Common myeloid progenitor, CD34-positive (primary cell): ENCODE measurements around the gene SLC10A1.

Experiments
- CTCF ChIA-PET: fragments of 350-600 bp; sonication (Branson Sonifier 250); formaldehyde crosslinking; loops from one replicate; lab custom pipeline; 2021; ENCODE audit warnings: antibody characterized with exemption; lab: Charles Lee
- POLR2A ChIA-PET: fragments of 350-600 bp; sonication (Branson Sonifier 250); formaldehyde crosslinking; loops from one replicate; lab custom pipeline; 2021; ENCODE audit warnings: antibody characterized with exemption; lab: Charles Lee
- DNase-seq, 3 donors: peaks; one replicate each; pipeline versions ENCODE4 v3.0.0 to v3.0.0-alpha.2; 2013
- H3K27ac ChIP-seq, 2 experiments: 1 replicate in 1 of 2; 2 replicates in 1 of 2; pipeline ENCODE4 v1.7.0; 2013; ENCODE audit warnings: inconsistent platforms in 2 of 2, low read length in 2 of 2, mild to moderate bottlenecking in 2 of 2, low read depth in 1 of 2, moderate library complexity in 1 of 2; ENCODE audit not compliant: severe bottlenecking in 2 of 2, insufficient read depth in 1 of 2, poor library complexity in 1 of 2
- H3K27me3 ChIP-seq, 5 experiments: replicated peaks in 2 of 5; 1 replicate in 3 of 5; 2 replicates in 2 of 5; pipeline versions ENCODE4 v1.6.1 to v1.7.0; 2013; ENCODE audit warnings: low read length in 4 of 5, mild to moderate bottlenecking in 2 of 5, moderate library complexity in 2 of 5, inconsistent platforms in 1 of 5; ENCODE audit not compliant: insufficient read depth in 5 of 5, control insufficient read depth in 4 of 5
- H3K36me3 ChIP-seq, 4 experiments: 1 replicate in 2 of 4; 2 replicates in 2 of 4; pipeline versions ENCODE4 v1.6.1 to v1.7.0; 2013; ENCODE audit warnings: low read length in 3 of 4, control low read depth in 1 of 4, mild to moderate bottlenecking in 1 of 4; ENCODE audit not compliant: control insufficient read depth in 4 of 4, insufficient read depth in 4 of 4
- H3K4me1 ChIP-seq, 4 experiments: 1 replicate in 3 of 4; 2 replicates in 1 of 4; pipeline versions ENCODE4 v1.6.1 to v1.7.1; 2013; ENCODE audit warnings: low read length in 3 of 4, mild to moderate bottlenecking in 3 of 4, control low read depth in 1 of 4, inconsistent platforms in 1 of 4, moderate library complexity in 1 of 4; ENCODE audit not compliant: control insufficient read depth in 4 of 4, insufficient read depth in 4 of 4; ENCODE audit errors: control extremely low read depth in 1 of 4
- H3K4me3 ChIP-seq, 7 experiments: 1 replicate in 4 of 7; 2 replicates in 3 of 7; pipeline versions ENCODE4 v1.5.1 to v1.7.0; 2013; ENCODE audit warnings: mild to moderate bottlenecking in 7 of 7, low read length in 6 of 7, moderate library complexity in 6 of 7, inconsistent platforms in 2 of 7, low read depth in 2 of 7, control low read depth in 1 of 7; ENCODE audit not compliant: insufficient read depth in 4 of 7, control insufficient read depth in 1 of 7; ENCODE audit errors: extremely low read depth in 1 of 7
- H3K9me3 ChIP-seq, 5 experiments: 1 replicate in 4 of 5; 2 replicates in 1 of 5; pipeline versions ENCODE4 v1.6.1 to v1.7.1; 2013; ENCODE audit warnings: low read length in 4 of 5, mild to moderate bottlenecking in 2 of 5, inconsistent platforms in 1 of 5, low read depth in 1 of 5, moderate library complexity in 1 of 5; ENCODE audit not compliant: control insufficient read depth in 4 of 5, insufficient read depth in 2 of 5; ENCODE audit errors: control extremely low read depth in 1 of 5
- WGBS: methylation state at CpG from one replicate; pipeline ENCODE4 v1.1.5; 2013; ENCODE audit not compliant: insufficient coverage; 5-methylcytosine and 5-hydroxymethylcytosine counted together

Gene SLC10A1

DNA sequence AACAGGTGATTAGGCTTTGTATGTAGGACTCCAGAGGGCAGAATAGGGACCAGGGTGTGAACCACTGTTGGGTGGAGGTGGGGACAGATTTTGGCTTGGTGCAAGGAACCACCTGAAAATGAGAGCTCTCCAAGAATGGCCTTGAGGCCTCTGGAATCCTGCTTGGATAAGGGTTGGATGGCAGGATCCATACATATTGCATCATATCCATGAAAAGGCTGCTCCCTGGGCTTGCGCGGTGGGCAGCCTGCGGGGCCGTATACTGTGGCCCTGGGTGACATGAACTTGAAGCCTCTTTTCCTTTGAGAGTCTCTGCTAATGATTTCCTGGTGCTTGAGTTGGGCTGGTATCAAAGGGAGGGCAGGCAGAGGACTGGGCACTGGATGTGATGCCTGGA is 1.3 kb upstream of the SLC10A1 start:
- ChIA-PET CTCF (interaction anchor here (1.3 kb wide), 1 partner anchor 10 kb away, joined by 4 read pairs; no protein-coding TSS in a partner anchor), POLR2A (no interaction called here)
- peaks cover 0 to 4% (median 0%) of the 10 kb centered on the region in 5 experiments for H3K9me3 ChIP-seq
- H3K27me3 ChIP-seq, result peaks cover 0 to 5% (median 2%) of the 10 kb centered on the region in 5 experiments
- no peak for DNase-seq
- H3K27ac ChIP-seq, result no peak overlapping the region
- H3K36me3 ChIP-seq, result no peaks in the 10 kb centered on the region
- H3K4me1 ChIP-seq, result no peaks in the 10 kb centered on the region
- 100% methylated on average over 2 of the region's 4 CpGs for WGBS
- no peak overlapping the region for H3K4me3 ChIP-seq

DNA sequence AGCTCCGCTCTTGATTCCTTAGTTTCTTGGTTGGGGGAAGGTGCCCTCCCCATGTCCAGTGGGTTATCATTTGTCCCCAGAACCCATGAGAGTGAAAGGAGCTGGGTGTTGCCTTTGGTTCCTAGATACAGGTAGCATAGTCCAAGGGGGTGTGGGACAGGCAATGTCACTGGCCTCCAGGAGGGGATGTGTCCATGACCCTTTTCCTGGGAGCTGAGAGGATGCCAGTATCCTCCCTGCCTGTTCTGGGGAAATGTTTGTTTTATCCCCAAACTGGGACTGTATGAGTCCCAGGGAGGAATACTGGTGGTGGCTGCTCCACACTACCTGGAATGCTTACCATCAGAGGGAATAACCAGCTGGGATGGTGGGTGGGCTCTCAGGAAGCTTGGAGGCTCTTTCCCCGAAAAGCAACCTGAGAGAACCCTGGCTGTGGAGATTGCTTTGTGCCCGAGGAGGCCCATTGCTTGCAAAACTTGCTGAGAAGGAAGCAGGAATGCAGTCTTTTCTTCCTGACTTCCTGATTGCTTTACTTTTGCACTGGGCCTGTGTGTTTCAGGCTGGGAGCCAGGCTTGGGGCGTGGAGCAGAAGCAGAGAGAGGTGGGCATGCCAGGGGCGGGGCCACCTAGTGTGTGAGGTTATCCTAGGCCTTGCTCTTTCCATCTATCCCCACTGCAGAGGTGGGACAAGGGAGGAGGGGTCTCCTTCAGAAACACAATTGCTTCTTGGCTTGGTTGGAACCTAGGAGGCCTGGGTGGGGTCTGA is 715 bp upstream of the SLC10A1 start:
- H3K4me1 ChIP-seq, result no peaks in the 10 kb centered on the region
- peaks cover 0 to 4% (median 0%) of the 10 kb centered on the region in 5 experiments for H3K9me3 ChIP-seq
- no peaks in the 10 kb centered on the region for H3K36me3 ChIP-seq
- no peak for DNase-seq
- ChIA-PET POLR2A (no interaction called here), CTCF (interaction anchor here (1.3 kb wide), 2 partner anchors 11 to 13 kb away, joined by 4 read pairs; no protein-coding TSS in a partner anchor)
- H3K27ac ChIP-seq, result no peak overlapping the region
- WGBS, result 90% methylated on average over 3 of the region's 5 CpGs
- H3K4me3 ChIP-seq, result no peak overlapping the region
- H3K27me3 ChIP-seq, result peaks cover 0 to 5% (median 1%) of the 10 kb centered on the region in 5 experiments

DNA sequence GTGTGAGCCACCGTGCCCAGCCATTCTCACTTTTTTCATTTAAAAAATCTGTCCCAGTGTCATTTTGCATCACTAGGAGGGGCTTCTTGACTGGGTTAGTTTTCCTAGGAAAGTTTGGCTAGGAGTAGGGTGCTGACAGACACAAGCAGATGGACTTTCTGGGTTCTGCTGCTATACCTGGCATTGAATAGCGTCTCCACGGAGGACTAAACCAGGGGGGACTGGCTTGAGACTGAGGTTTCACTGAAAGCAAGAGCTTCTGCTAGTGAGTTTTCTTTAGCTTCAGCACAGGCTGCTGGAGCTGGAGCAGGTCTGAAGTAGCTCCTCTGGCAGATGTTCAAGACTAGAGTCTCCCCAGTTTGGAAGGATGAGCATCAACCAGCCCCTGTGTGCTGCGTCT is 1.4 kb downstream of the SLC10A1 start:
- POLR2A ChIA-PET, result no interaction called here
- CTCF ChIA-PET, result no interaction called here

DNA sequence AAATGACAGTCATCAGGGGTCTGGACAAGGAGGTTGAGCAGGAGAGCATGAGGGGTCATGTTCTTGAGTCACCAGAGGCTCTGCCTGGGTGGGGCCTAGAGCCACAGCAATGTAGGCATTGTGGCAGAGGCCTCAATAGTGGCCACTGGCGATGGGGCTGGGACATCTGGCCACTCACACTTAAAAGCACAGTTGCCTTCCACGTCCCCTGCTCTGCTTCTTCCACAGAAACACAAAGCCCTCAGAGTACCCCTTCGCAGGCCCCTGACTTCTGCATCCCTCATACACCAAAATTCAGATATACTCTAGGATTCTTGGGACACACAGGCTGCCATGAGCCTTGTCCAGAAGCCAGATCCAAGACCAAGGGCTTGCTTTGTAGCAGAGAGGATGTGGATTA is 2.2 kb downstream of the SLC10A1 start:
- no peak for DNase-seq
- Histone ChIP-seq H3K27ac (no peak overlapping the region), H3K27me3 (peaks cover 0 to 5% (median 0%) of the 10 kb centered on the region in 5 experiments), H3K36me3 (no peaks in the 10 kb centered on the region), H3K4me1 (no peaks in the 10 kb centered on the region), H3K9me3 (no peaks in the 10 kb centered on the region), H3K4me3 (no peak overlapping the region)
- ChIA-PET CTCF (no interaction called here), POLR2A (no interaction called here)
- 95% methylated on average over 2 of the region's 3 CpGs for WGBS

More for the DNA sequence above, 1.4 kb downstream of the SLC10A1 start:
- H3K9me3 ChIP-seq, result no peaks in the 10 kb centered on the region
- peaks cover 0 to 5% (median 0%) of the 10 kb centered on the region in 5 experiments for H3K27me3 ChIP-seq
- H3K36me3 ChIP-seq, result no peaks in the 10 kb centered on the region
- no peaks in the 10 kb centered on the region for H3K4me1 ChIP-seq
- DNase-seq, result no peak
- no peak overlapping the region for H3K4me3 ChIP-seq
- WGBS, result 97% methylated on average over 3 of the region's 4 CpGs
- no peak overlapping the region for H3K27ac ChIP-seq

DNA sequence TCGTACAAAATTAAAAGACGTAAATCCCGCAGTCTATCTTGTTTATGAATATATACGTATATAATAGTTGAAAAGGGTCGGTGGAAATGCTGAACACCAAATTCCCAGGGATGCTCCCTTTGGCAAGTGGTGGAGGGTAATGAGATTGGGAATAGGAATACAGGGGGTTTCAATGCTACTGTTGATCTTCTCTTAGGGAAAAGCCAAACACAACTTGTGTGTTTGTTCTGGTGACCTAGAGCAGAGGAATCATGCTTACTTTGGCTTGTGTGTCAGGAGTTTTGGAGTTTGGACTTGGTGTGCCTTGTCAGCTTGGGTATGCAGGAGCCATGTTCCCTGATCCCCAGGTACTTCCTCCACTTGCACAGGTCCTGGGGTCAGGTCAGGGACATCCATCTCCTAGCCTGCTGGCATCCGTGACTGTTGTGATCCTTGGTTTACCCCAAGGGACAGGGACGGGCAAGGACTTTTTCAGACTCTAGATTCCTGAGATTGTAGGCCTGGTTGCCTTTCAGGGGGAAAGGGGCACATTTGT is 4.1 kb downstream of the SLC10A1 start:
- ChIA-PET POLR2A (no interaction called here), CTCF (no interaction called here)
- H3K27ac ChIP-seq, result no peak overlapping the region
- WGBS, result 95% methylated on average over 6 of the region's 7 CpGs
- no peak overlapping the region for H3K4me3 ChIP-seq
- DNase-seq, result no peak
- H3K27me3 ChIP-seq, result peaks cover 0 to 5% (median 0%) of the 10 kb centered on the region in 5 experiments
- no peaks in the 10 kb centered on the region for H3K36me3 ChIP-seq
- no peaks in the 10 kb centered on the region for H3K4me1 ChIP-seq
- no peaks in the 10 kb centered on the region for H3K9me3 ChIP-seq

DNA sequence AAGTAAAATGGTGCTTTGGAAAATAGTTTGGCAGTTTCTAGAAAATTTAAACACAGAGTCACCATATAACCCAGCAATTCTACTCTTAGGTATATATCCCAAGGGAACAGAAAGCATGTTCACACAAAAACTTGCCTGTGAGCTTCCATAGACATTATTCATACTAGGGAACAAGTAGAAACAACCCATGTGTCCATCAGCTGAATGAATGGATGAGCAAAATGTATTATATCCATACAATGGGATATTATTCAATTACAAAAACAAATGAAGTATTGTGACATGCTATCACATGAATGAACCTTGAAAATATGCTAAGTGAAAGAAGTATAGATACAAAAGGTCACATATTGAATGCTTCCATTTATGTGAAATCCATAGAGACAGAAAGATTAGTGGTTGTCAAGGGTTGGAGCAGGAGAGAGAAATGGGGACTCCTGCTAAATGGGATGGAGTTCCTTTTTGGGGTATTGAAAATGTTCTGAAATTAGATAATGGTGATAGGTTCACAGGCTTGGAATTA is 7.9 kb downstream of the SLC10A1 start:
- Histone ChIP-seq H3K9me3 (no peaks in the 10 kb centered on the region), H3K4me3 (no peak overlapping the region), H3K27ac (no peak overlapping the region), H3K4me1 (no peaks in the 10 kb centered on the region), H3K27me3 (no peaks in the 10 kb centered on the region), H3K36me3 (peaks cover 0 to 5% (median 2%) of the 10 kb centered on the region in 4 experiments)
- ChIA-PET CTCF (no interaction called here), POLR2A (no interaction called here)
- DNase-seq, result no peak

DNA sequence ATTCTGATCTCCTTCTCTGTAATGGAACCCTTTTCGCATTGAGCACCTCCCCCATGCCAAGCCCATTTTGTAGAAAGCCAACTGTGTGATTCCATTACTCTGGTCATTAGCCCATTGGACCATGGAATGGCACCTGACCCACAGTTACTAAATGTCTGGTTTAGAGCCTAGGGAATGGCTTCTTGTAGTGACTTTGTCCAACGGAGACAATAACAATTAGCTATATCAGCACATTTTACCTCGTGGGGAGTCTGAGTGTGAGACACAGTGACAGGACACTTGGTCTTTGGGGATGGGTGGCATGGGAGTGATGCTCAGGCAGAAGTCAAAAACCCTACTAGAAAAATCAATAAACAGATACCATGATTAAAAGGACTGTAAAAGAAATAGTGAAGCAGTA is 10.4 kb downstream of the SLC10A1 start:
- CTCF ChIA-PET, result no interaction called here
- DNase-seq, result no peak
- 100% methylated on average over 1 of the region's 3 CpGs for WGBS
- no peak overlapping the region for H3K4me3 ChIP-seq
- H3K27me3 ChIP-seq, result no peaks in the 10 kb centered on the region
- H3K9me3 ChIP-seq, result no peaks in the 10 kb centered on the region
- POLR2A ChIA-PET, result no interaction called here
- no peaks in the 10 kb centered on the region for H3K4me1 ChIP-seq
- peaks cover 0 to 5% (median 2%) of the 10 kb centered on the region in 4 experiments for H3K36me3 ChIP-seq
- no peak overlapping the region for H3K27ac ChIP-seq
